Ishikawa (cell line): Measurements from ENCODE around the gene KRT85.

Source experiments
- CEBPB ChIP-seq: IDR thresholded peaks from 2 replicates; pipeline ENCODE4 v1.6.1; 2012
- CREB1 ChIP-seq: IDR thresholded peaks from 2 replicates; pipeline ENCODE4 v1.6.1; 2012; ENCODE audit warnings: low read depth
- EGR1 ChIP-seq: IDR thresholded peaks from 2 replicates; pipeline ENCODE4 v1.6.1; 2012
- EP300 ChIP-seq: IDR thresholded peaks from 2 replicates; pipeline ENCODE4 v1.6.1; 2012; ENCODE audit warnings: borderline replicate concordance
- FOXM1 ChIP-seq: IDR thresholded peaks from 2 replicates; pipeline ENCODE4 v1.6.1; 2012; ENCODE audit warnings: low read depth, borderline replicate concordance
- MAX ChIP-seq: IDR thresholded peaks from 2 replicates; pipeline ENCODE4 v1.6.1; 2012
- NFIC ChIP-seq: IDR thresholded peaks from 2 replicates; pipeline ENCODE4 v1.6.1; 2012
- RAD21 ChIP-seq: IDR thresholded peaks from 2 replicates; pipeline ENCODE4 v1.6.1; 2012; ENCODE audit warnings: low read depth
- REST ChIP-seq: IDR thresholded peaks from 2 replicates; pipeline ENCODE4 v1.6.1; 2012; ENCODE audit warnings: low read depth, mild to moderate bottlenecking
- TAF1 ChIP-seq: IDR thresholded peaks from 2 replicates; pipeline ENCODE4 v1.6.1; 2012; ENCODE audit warnings: low read depth, mild to moderate bottlenecking
- TCF12 ChIP-seq: IDR thresholded peaks from 2 replicates; pipeline ENCODE4 v1.6.1; 2012; ENCODE audit warnings: low read depth
- TEAD4 ChIP-seq: IDR thresholded peaks from 2 replicates; pipeline ENCODE4 v1.6.1; 2012
- USF1 ChIP-seq: IDR thresholded peaks from 2 replicates; pipeline ENCODE4 v1.6.1; 2012
- YY1 ChIP-seq: IDR thresholded peaks from 2 replicates; pipeline ENCODE4 v1.6.1; 2012; ENCODE audit warnings: low read depth
- ZBTB7A ChIP-seq: IDR thresholded peaks from 2 replicates; pipeline ENCODE4 v1.6.1; 2012; ENCODE audit warnings: low read depth

The KRT85 gene

GRCh38 chr12:52337054-52337453, 30.2 kb downstream of the KRT85 start:
- TF ChIP-seq TEAD4 (no peak), CEBPB (no peak), EP300 (no peak), REST (no peak), ZBTB7A (no peak)

DNA sequence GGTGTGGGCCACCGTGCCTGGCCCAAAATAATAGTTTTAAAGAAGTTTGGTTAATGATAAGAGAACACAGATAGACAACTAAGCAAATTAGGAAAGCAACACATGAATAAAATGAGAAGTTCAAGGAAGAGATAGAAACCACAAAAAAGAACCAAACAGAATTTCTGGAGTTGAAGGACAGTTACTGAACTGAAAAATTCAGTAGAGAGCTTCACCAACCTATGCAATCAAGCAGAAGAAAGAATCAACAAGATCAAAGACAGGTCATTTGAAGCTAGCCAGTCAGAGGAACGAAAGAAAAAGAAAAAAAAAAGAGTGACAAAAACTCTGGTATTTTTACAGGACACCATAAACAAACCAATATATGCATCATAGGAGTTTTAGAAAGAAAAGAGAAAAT, 30.6 kb downstream of the KRT85 start:
- TF ChIP-seq TEAD4 (no peak), EGR1 (no peak), MAX (no peak), TAF1 (no peak), CREB1 (no peak), CEBPB (no peak), TCF12 (no peak), RAD21 (no peak), ZBTB7A (no peak), EP300 (no peak), FOXM1 (no peak), USF1 (no peak), YY1 (no peak), REST (no peak), NFIC (no peak)

DNA sequence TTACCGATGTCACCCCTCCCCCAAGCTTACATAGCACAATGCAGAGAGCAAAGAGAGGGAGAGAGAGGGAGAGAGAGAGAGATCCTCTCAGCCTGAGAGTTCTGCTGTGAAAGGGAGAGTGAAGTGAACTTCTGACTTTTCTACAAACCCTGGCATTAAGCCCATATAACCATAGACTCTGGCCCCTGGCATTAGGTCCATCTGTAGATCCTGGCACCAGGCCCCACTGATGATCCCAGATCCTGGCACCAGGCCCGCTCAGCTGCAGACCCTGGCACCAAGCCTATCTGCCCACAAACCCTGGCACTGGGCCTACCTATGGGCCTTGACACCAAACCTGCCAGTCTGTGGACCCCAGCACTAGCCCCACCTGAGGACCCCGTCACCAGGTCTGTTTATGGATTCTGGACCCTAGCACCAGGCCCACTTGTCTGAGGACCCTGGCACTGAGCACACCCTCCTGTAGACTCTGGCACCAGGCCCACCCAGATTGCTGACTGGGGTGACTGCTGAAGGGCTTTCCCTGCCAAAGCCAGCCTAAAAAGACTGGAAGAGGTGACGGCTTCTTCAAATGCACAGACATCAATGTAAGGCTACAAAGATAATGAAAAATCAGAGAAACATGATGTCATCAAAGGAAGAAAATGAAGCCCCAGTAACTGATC, 31.6 kb downstream of the KRT85 start:
- TF ChIP-seq FOXM1 (no peak), TAF1 (no peak), RAD21 (no peak), NFIC (peak; percentile 78), MAX (no peak), TEAD4 (no peak), CREB1 (no peak), ZBTB7A (no peak)

DNA sequence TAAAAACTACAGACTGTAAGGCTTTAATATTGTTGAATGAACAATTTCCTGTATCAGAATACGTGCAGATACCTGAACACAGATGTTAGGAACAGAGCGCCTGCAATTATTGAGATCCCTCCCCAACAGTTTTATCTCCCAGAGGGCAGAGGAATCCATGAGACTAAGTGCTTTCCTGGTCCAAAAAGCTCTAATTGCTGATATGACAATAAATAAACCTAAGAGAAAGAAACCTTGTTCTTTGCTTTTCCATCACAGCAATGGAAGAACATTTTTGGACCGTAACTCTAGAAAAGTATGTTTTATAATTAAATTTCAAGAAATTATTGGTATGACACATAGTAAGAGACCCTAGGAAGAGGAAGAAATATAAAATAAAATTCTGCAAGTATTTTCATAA, 33.1 kb downstream of the KRT85 start:
- TF ChIP-seq CREB1 (no peak), ZBTB7A (no peak), TCF12 (no peak), TAF1 (no peak), USF1 (no peak), EGR1 (no peak), FOXM1 (no peak), MAX (no peak), REST (no peak), YY1 (no peak), RAD21 (no peak)
